ENCODE data around the gene ECI1. TPM values are rescaled to one million over a fixed set of nuclear protein-coding genes. Genes with fewer than 3 reads are reported as not detected.
"Not testable (repeated sequence)": the region's sequence is repeated elsewhere in the genome, so short reads cannot be mapped to it uniquely, and the experiment has no call there.

The ECI1 gene
- total RNA-seq, 1 donor from 2014 or later: 36.0 TPM

GRCh38 chr16:2211923-2212347, 39.5 kb downstream of the ECI1 start:
- DNase-seq (ENCODE audit: low read depth): no peak

GRCh38 chr16:2210386-2211365, 40.7 kb downstream of the ECI1 start, which contains the start of gene BRICD5:
TSS of gene BRICD5 (minus strand) at chr16:2210863. CDS start at chr16:2210833, 30 bp downstream.
- DNase-seq (ENCODE audit: low read depth): no peak

- DNase-seq (ENCODE audit: low read depth): no peak
These were observed 41.4 kb downstream of the ECI1 start for GRCh38 chr16:2210009-2210332.

GRCh38 chr16:2209258-2210008, 42.0 kb downstream of the ECI1 start:
- no peak for DNase-seq (ENCODE audit: low read depth)

- DNase-seq (ENCODE audit: low read depth): no peak
These were observed 42.6 kb downstream of the ECI1 start for GRCh38 chr16:2208772-2209171.

GRCh38 chr16:2208308-2208707, 43.1 kb downstream of the ECI1 start:
- no peak for DNase-seq (ENCODE audit: low read depth)

GRCh38 chr16:2207872-2208271, 43.5 kb downstream of the ECI1 start:
- no peak for DNase-seq (ENCODE audit: low read depth)

GRCh38 chr16:2206780-2207433, 44.5 kb downstream of the ECI1 start:
- no peak for DNase-seq (ENCODE audit: low read depth)

- DNase-seq (ENCODE audit: low read depth): no peak
These were observed 45.0 kb downstream of the ECI1 start for GRCh38 chr16:2206420-2206779.

GRCh38 chr16:2205967-2206313, 45.4 kb downstream of the ECI1 start:
- DNase-seq (ENCODE audit: low read depth): peak; percentile 14

- peak; percentile 42 for DNase-seq (ENCODE audit: low read depth)
These were observed 46.1 kb downstream of the ECI1 start, which contains the start of gene MLST8 for GRCh38 chr16:2205104-2205966. TSS of gene MLST8 (plus strand) at chr16:2205454. CDS start at chr16:2206086, 632 bp downstream.

GRCh38 chr16:2204416-2205103, 46.8 kb downstream of the ECI1 start:
- no peak for DNase-seq (ENCODE audit: low read depth)

- DNase-seq (ENCODE audit: low read depth): not testable (repeated sequence)
These were observed 48.2 kb downstream of the ECI1 start for GRCh38 chr16:2203119-2203688.

GRCh38 chr16:2200313-2200712, 51.1 kb downstream of the ECI1 start:
- DNase-seq (ENCODE audit: low read depth): no peak

GRCh38 chr16:2199621-2200139, 51.7 kb downstream of the ECI1 start:
- no peak for DNase-seq (ENCODE audit: low read depth)

GRCh38 chr16:2199095-2199494, 52.3 kb downstream of the ECI1 start:
- DNase-seq (ENCODE audit: low read depth): no peak

- no peak for DNase-seq (ENCODE audit: low read depth)
These were observed 53.1 kb downstream of the ECI1 start for GRCh38 chr16:2198283-2198682.

GRCh38 chr16:2197765-2198164, 53.6 kb downstream of the ECI1 start:
- DNase-seq (ENCODE audit: low read depth): no peak

- DNase-seq (ENCODE audit: low read depth): no peak
These were observed 54.3 kb downstream of the ECI1 start for GRCh38 chr16:2196981-2197511.
